GM12878 (cell line): Measurements from ENCODE around the gene TSPAN5. TPM values are rescaled to one million over a fixed set of nuclear protein-coding genes. Genes with fewer than 3 reads are reported as not detected.

Experiments
- ATAC-seq: fragments of 200-7000 bp; cut with Tn5 transposase; 3 replicates; pipeline ENCODE4 v1.9.1; 2020; ENCODE audit warnings: mild to moderate bottlenecking, moderate library complexity
- BruUV-seq: library from RNA; stranded (reverse); fragments of 400-500 nt; replicated peaks from 2 replicates; lab custom pipeline; 2021; lab: Mats Ljungman, UMichigan
- CTCF ChIA-PET: fragments of 300-600 bp; sonication (Branson Sonifier 250); formaldehyde crosslinking; extraction: SDS; loops from one replicate; lab custom pipeline; 2021; ENCODE audit warnings: inconsistent platforms; lab: Yijun Ruan, JAX
- POLR2A ChIA-PET: fragments of 350-600 bp; formaldehyde crosslinking; extraction: SDS; loops from one replicate; lab custom pipeline; 2021; ENCODE audit warnings: inconsistent platforms; lab: Charles Lee
- RAD21 ChIA-PET: fragments of 300-600 bp; sonication (Branson Sonifier 250); formaldehyde crosslinking; loops from one replicate; lab custom pipeline; 2023; ENCODE audit warnings: antibody characterized with exemption; ENCODE audit not compliant: unreplicated experiment; lab: Charles Lee
- SMC1A ChIA-PET: fragments of 300-600 bp; sonication (Branson Sonifier 250); formaldehyde crosslinking; loops from one replicate; lab custom pipeline; 2023; ENCODE audit not compliant: unreplicated experiment, uncharacterized antibody; lab: Charles Lee
- DNase-seq: peaks from one replicate; pipeline ENCODE4 v3.0.0-alpha.2; 2011; ENCODE audit warnings: low read depth, low spot score
- FAIRE-seq: peaks from 3 replicates; lab custom pipeline; 2011; peaks lifted over from hg19 to GRCh38; lab: Jason Lieb, UNC
- H2AFZ ChIP-seq: 2 replicates; pipeline ENCODE4 v1.6.0; 2011; ENCODE audit warnings: low read depth, low read length, control low read depth; ENCODE audit not compliant: control insufficient read depth
- H3K27ac ChIP-seq: 2 replicates; pipeline ENCODE4 v1.5.1; 2011; ENCODE audit warnings: control low read depth; ENCODE audit not compliant: control insufficient read depth, insufficient read depth
- H3K27me3 ChIP-seq, 2 experiments: replicated peaks in 1 of 2; 2 replicates each; pipeline versions ENCODE4 v1.6.0 to v1.6.1; 2011; ENCODE audit warnings: low read length in 1 of 2; ENCODE audit not compliant: control insufficient read depth in 2 of 2, insufficient read depth in 2 of 2
- H3K36me3 ChIP-seq, 2 experiments: 2 replicates each; pipeline ENCODE4 v1.5.1; 2011; ENCODE audit warnings: low read length in 1 of 2; ENCODE audit not compliant: control insufficient read depth in 2 of 2, insufficient read depth in 2 of 2
- H3K4me1 ChIP-seq: 2 replicates; pipeline ENCODE4 v1.6.1; 2011; ENCODE audit warnings: mild to moderate bottlenecking, low read length, moderate library complexity, mixed read lengths; ENCODE audit not compliant: control insufficient read depth, insufficient read depth
- H3K4me2 ChIP-seq: 2 replicates; pipeline ENCODE4 v1.6.0; 2011; ENCODE audit warnings: control low read depth; ENCODE audit not compliant: control insufficient read depth, insufficient read depth
- H3K4me3 ChIP-seq: fragments of 200-600 bp; sonication (generic); 2 replicates; pipeline ENCODE4 v1.5.1; 2016
- H3K79me2 ChIP-seq: 2 replicates; pipeline ENCODE4 v1.6.0; 2011; ENCODE audit warnings: low read length; ENCODE audit not compliant: control insufficient read depth, insufficient read depth
- H3K9ac ChIP-seq: 2 replicates; pipeline ENCODE4 v1.8.0; 2011; ENCODE audit warnings: low read length, control low read depth, mixed read lengths; ENCODE audit not compliant: control insufficient read depth, insufficient read depth
- H3K9me3 ChIP-seq: replicated peaks from 3 replicates; pipeline ENCODE4 v1.5.1; 2011; ENCODE audit warnings: mild to moderate bottlenecking, low read length; ENCODE audit not compliant: control insufficient read depth, insufficient read depth
- H4K20me1 ChIP-seq: 2 replicates; pipeline ENCODE4 v1.6.0; 2011; ENCODE audit not compliant: control insufficient read depth, insufficient read depth
- CHD1 ChIP-seq: IDR thresholded peaks from 2 replicates; pipeline ENCODE4 v1.6.1; 2012; ENCODE audit warnings: low read depth, low read length, improper control_type of control experiment
- IKZF1 ChIP-seq: fragments of 450-650 bp; conservative IDR thresholded peaks from 2 replicates; pipeline ENCODE4 v1.6.1; 2017; ENCODE audit warnings: antibody characterized with exemption, mild to moderate bottlenecking
- NKRF ChIP-seq: fragments of 450-650 bp; conservative IDR thresholded peaks from 2 replicates; pipeline ENCODE4 v1.6.1; 2017; ENCODE audit warnings: mild to moderate bottlenecking, moderate library complexity
- TBL1XR1 ChIP-seq: IDR thresholded peaks from 2 replicates; pipeline ENCODE4 v1.6.1; 2012; ENCODE audit warnings: low read depth, low read length, improper control_type of control experiment
- WGBS: methylation state at CpG from one replicate; pipeline ENCODE4 v1.1.6; 2016; ENCODE audit warnings: low lambda C conversion rate; ENCODE audit not compliant: insufficient replicate concordance, insufficient coverage; ENCODE audit errors: missing lambda C conversion rate; 5-methylcytosine and 5-hydroxymethylcytosine counted together
- in situ Hi-C: fragments of 300-500 bp; cut with MboI; formaldehyde crosslinking; loops from 9 replicates; pipeline ENCODE4 v1.14.3; 2018; ENCODE audit warnings: mixed read lengths
- intact Hi-C: fragments of 100-400 bp; cut with micrococcal nuclease; formaldehyde crosslinking; loops from one replicate; pipeline ENCODE4 v1.14.2; 2022; ENCODE audit not compliant: unreplicated experiment
- polyA plus RNA-seq, 11 experiments: library from polyadenylated mRNA; depleted of rRNA in 4 of 11; unstranded in 6 of 11; stranded (reverse) in 5 of 11; fragments of >200 nt; fragmentation: Nextera tagmentation in 4 of 11; fragmentation: Illumina TruSeq in 1 of 11; extraction: Ambion mirVana in 4 of 11; extraction: Trizol in 1 of 11; gene quantifications; 1 replicate in 1 of 11; 2 replicates in 10 of 11; pipeline versions ENCODE4 v1.2.1 to v1.2.3, GENCODE V29; 2011 to 2016; ENCODE audit warnings: inconsistent platforms in 2 of 11, missing spikeins in 2 of 11, low read depth in 1 of 11
- total RNA-seq, 4 experiments: library from RNA; depleted of rRNA in 3 of 4; stranded (reverse); fragments of >200 nt in 3 of 4; fragmentation: Illumina TruSeq in 1 of 4; extraction: Trizol in 1 of 4; gene quantifications; 2 replicates each; pipeline versions ENCODE4 v1.2.1 to v1.2.3, GENCODE V29; 2013 to 2021

TSPAN5 gene
- total and polyA plus RNA-seq, 10 of the 15 experiments (the other 5 are each of a cell fraction or from before 2014, with no cell fraction given), result 0.09 to 8.2 (median 0.27) TPM

GRCh38 chr4:98618680-98619079, 39.7 kb downstream of the TSPAN5 start:
- FAIRE-seq (no peak), ATAC-seq (no peak), DNase-seq (no peak)
- in situ Hi-C loops, result no loop called here
- Histone ChIP-seq H4K20me1 (no peaks in the 10 kb centered on the region), H3K4me1 (no peaks in the 10 kb centered on the region), H3K79me2 (no peaks in the 10 kb centered on the region), H3K36me3 (no peaks in the 10 kb centered on the region), H3K9ac (no peak overlapping the region), H3K27ac (no peak overlapping the region), H3K4me2 (no peak overlapping the region), H3K9me3 (no peaks in the 10 kb centered on the region), H2AFZ (no peak overlapping the region), H3K27me3 (no peaks in the 10 kb centered on the region), H3K4me3 (no peak overlapping the region)
- no TSS peak for BruUV-seq
- ChIA-PET POLR2A (no interaction called here), SMC1A (interaction anchor here (1.0 to 2.2 kb wide), 3 partner anchors 12 to 137 kb away, joined by 3 to 8 read pairs (median 4); no protein-coding TSS in a partner anchor), RAD21 (no interaction called here), CTCF (no interaction called here)
- intact Hi-C loops, result no loop called here
- WGBS, result 57% methylated on average over 3 of the region's 3 CpGs
- TF ChIP-seq IKZF1, result no peak
- no peak for TF ChIP-seq TBL1XR1
- TF ChIP-seq NKRF, result no peak
- no peak for TF ChIP-seq CHD1
